ENCODE data around the gene GNAI2.

Gene GNAI2

DNA sequence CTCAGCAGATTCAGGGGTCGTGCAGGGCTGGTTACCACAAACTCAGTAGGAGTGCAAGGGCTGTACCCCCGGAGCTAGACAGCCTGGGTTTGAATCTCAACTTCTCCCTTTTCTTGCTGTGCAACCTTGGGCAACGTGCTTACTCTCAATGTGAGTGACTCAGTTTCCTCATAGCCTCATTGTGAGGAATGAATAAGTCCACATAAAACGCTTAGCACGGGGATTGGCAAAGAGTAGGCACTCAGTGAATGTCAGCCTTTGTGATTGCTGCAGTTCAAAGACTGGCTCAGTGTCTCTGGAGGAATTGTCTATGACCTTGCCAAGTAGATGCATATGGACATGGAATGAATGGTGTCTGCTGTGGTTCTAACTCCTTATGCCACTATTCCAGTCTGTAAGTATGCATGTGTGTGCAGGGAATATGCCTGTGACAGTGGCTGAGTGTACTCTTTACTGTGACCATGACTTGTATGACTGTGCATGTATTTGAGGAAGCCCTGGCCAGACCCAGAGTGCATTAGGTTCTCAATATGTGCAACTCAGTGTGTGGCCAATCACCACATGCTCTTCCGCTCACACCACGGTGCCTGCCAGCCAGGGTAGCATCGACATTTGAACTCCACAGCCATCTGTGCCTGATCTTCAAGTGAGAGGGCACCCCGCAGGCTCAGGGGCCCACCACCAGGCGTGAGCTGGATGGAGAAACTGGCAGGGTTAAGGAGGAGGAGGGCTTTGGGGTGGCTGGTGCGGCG is 64.1 kb downstream of the GNAI2 start:
- DNase-seq = no peak

GRCh38 chr3:50300681-50301254 is 64.8 kb downstream of the GNAI2 start:
- no peak for DNase-seq

DNA sequence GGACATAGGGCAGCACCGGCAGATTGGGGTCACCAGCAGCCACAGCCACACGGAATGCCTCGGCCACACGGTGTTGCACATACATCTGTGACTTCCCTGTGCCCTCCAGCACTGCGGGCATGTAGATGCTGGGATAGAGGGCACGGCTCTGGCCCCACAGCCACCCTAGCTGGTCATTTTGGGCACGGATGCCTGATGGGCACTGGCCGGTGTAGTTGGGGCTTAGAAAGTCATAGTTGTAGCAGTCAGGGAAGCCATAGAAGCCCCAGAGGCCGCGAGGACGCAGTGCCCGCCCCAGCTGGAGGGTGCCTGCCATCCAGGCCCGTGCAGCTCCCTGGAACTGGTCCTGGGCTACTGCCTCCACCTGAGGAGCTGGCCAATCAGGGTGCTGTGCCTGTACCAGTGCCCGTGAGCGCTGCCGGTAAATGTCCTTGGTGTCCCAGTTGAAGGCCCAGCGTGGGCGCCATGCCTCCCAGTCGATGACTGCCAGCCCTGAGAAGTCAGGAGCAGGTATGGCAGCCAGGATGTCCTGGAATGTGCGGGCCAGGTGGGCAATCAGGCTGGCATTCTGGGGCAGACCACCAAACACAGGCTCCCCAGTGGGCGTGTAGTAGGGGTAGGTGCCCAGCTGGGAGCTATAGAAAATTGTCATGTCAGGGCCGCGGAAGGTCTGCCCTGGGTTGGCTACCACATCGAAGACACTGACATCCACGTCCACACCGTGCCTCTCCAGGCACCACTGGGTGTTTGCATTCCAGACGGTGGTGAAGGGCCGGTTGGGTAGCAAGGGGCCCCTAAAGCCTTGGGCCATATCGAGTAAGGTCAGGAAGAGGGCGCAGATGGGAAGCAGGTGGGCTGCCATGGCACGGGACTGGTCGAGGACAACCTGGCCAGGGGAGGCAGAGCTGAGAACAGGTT is 66.3 kb downstream of the GNAI2 start:
- DNase-seq = no peak

DNA sequence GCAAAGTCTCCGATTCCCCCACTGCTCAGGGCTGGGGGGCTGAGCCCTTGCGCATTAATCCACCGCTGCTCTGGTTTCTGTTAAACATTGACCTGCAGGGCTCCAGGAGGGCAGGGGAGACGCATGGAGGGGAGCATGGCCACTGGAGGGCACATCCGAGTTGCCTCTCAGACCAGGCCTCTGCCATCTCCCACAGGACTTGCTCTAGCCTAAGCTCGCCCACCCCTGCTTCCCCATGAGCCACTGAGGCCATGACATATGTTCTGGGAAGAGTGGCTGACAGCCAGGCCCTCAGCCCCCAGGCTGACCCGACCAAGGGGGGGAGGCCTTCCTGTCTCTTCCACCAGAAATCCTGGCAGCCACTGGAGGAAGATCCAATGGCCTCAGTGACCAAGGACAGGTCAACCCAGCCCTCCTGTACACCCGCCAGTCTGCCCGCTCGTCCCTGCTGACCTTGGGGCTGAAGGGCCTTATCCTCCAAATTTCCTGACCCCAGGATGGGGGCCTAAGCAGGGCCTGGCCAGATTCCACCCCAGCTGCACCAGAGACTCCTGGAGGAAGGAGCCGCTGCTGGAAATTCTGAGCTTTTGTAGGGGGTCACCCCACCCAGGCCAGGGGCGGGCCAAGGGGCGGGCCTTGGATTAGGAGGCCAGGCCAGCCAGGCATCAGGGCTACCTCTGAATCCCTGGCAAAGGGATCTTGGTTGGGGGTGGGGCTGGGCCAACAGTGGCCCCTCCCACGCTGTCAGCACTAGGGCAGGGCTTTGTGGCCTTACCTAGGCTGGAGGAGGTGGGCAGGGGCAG is 67.2 kb downstream of the GNAI2 start, which contains the start of gene HYAL1:
Gene HYAL1 (minus strand): TSS at position 562 of the 803 bp plus-strand sequence. CDS start 618 bp downstream, outside the sequence.
- DNase-seq = no peak

DNA sequence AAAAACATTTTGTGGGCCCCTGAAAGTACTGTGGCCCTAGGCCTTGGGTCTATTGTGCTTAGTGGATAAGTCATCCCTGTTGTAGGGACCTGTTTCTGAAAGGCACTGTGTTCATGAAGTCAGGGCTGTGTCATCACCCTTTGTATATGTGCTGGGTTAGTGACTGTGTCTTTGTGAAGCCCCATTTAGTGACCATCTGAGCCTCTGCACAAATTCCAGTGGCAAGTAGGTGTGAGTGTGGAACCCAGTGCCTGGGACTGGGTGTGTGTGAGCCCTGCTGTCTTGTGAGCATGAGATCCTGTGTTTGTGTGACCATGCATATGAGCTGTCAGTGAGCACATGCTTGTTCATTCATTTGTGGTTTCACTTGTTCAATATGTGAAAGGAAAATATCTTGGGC is 68.6 kb downstream of the GNAI2 start:
- no peak for DNase-seq
